GM19324 (cell line): ENCODE measurements around the gene GRK3.

Experiments
- ATAC-seq: cut with Tn5 transposase; IDR thresholded peaks from one replicate; pipeline ENCODE4 v1.9.1; 2021; ENCODE audit warnings: mild to moderate bottlenecking, moderate library complexity; ENCODE audit not compliant: unreplicated experiment, low FRiP score

GRK3 gene

GRCh38 chr22:25749420-25750169 lies 185.1 kb downstream of the GRK3 start:
- ATAC-seq = no peak

GRCh38 chr22:25750569-25751173 lies 186.2 kb downstream of the GRK3 start:
- ATAC-seq = no peak

GRCh38 chr22:25751174-25751581 lies 186.7 kb downstream of the GRK3 start:
- ATAC-seq = no peak

- no peak for ATAC-seq
Measured at GRCh38 chr22:25752615-25753214, 188.2 kb downstream of the GRK3 start.

- no peak for ATAC-seq
Measured at GRCh38 chr22:25753252-25753651, 188.8 kb downstream of the GRK3 start.

- ATAC-seq = no peak
Measured at GRCh38 chr22:25754527-25755202, 190.2 kb downstream of the GRK3 start.

- ATAC-seq = no peak
Measured at GRCh38 chr22:25757686-25758085, 193.2 kb downstream of the GRK3 start.

GRCh38 chr22:25758316-25758715 lies 193.8 kb downstream of the GRK3 start:
- ATAC-seq = no peak

- ATAC-seq = no peak
Measured at GRCh38 chr22:25759825-25760231, 195.4 kb downstream of the GRK3 start.

GRCh38 chr22:25760294-25760693 lies 195.8 kb downstream of the GRK3 start:
- no peak for ATAC-seq

- no peak for ATAC-seq
Measured at GRCh38 chr22:25760848-25761595, 196.5 kb downstream of the GRK3 start.

GRCh38 chr22:25762147-25762546 lies 197.7 kb downstream of the GRK3 start:
- no peak for ATAC-seq

- no peak for ATAC-seq
Measured at GRCh38 chr22:25763239-25763777, 198.8 kb downstream of the GRK3 start.

- ATAC-seq = no peak
Measured at GRCh38 chr22:25764270-25765015, 200.0 kb downstream of the GRK3 start.

- no peak for ATAC-seq
Measured at GRCh38 chr22:25765016-25765367, 200.5 kb downstream of the GRK3 start.

GRCh38 chr22:25765801-25766200 lies 201.3 kb downstream of the GRK3 start:
- no peak for ATAC-seq

- no peak for ATAC-seq
Measured at GRCh38 chr22:25766418-25766817, 201.9 kb downstream of the GRK3 start.

GRCh38 chr22:25770333-25770732 lies 205.9 kb downstream of the GRK3 start:
- ATAC-seq = no peak

- no peak for ATAC-seq
Measured at GRCh38 chr22:25772288-25772687, 207.8 kb downstream of the GRK3 start.

GRCh38 chr22:25774575-25775026 lies 210.1 kb downstream of the GRK3 start:
- ATAC-seq = no peak
